HFFc6 (cell line): Measurements from ENCODE around the gene PELI2. TPM values are rescaled to one million over a fixed set of nuclear protein-coding genes. Genes with fewer than 3 reads are reported as not detected.
A peak's percentile ranks its signal among the peaks of the same experiment; 100 is the strongest.

Experiments
- DNase-seq: peaks from one replicate; pipeline ENCODE4 v3.0.0-alpha.2; 2018
- H3K27ac Mint-ChIP-seq: 2 replicates; pipeline ENCODE4 v1.8.0; 2020; ENCODE audit warnings: mild to moderate bottlenecking, mixed read lengths
- H3K27me3 Mint-ChIP-seq: 2 replicates; pipeline ENCODE4 v1.8.0; 2021; ENCODE audit warnings: mild to moderate bottlenecking, moderate library complexity, mixed read lengths; ENCODE audit not compliant: insufficient read depth
- H3K36me3 Mint-ChIP-seq: 2 replicates; pipeline ENCODE4 v1.8.0; 2021; ENCODE audit warnings: low read depth, mixed read lengths
- H3K4me1 Mint-ChIP-seq: 2 replicates; pipeline ENCODE4 v1.8.0; 2020; ENCODE audit warnings: low read depth, mixed read lengths
- H3K4me3 Mint-ChIP-seq: 2 replicates; pipeline ENCODE4 v1.8.0; 2020; ENCODE audit warnings: mild to moderate bottlenecking, moderate library complexity, mixed read lengths
- H3K9me3 Mint-ChIP-seq: 2 replicates; pipeline ENCODE4 v1.8.0; 2020; ENCODE audit warnings: mild to moderate bottlenecking, mixed read lengths
- total RNA-seq, 6 experiments: library from RNA; stranded (reverse); fragmentation: NEBNext Ultra II Directional; extraction: Animal tissue kit (Norgen Biotek cat#: 25700); gene quantifications; 2 replicates in 1 of 6; 3 replicates in 5 of 6; pipeline ENCODE4 v1.2.3, GENCODE V29; 2021
- TF ChIP-seq, protein P1 (sequence below): fragments of 200-600 bp; sonication (generic); IDR thresholded peaks from 2 replicates; pipeline ENCODE4 v1.5.0; 2021; ENCODE audit warnings: antibody characterized with exemption, mild to moderate bottlenecking

Gene PELI2
- total RNA-seq, 6 experiments from 2014 or later, result 0.69 to 5.9 (median 4.6) TPM

DNA sequence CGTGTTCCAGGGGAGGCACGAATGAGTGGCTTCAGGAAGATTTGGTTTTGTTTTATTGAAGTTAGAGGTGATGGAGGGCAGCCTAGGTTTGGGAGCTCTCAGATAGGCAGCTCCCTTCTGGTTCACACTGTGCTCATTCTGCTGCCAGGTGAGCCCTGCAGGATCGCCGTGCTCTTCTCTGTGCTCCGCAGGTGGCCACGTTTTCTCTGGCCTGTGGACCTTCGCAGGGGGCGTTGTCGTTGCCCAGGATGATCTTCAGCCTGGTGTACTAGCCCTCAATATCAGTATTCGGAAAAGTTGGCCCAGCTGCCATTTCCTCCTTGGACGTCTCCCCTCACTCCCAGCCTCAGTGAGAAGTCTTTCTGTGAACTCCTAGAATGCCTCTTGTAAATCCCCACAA lies 69.5 kb downstream of the PELI2 start:
- TF ChIP-seq, protein P1, sequence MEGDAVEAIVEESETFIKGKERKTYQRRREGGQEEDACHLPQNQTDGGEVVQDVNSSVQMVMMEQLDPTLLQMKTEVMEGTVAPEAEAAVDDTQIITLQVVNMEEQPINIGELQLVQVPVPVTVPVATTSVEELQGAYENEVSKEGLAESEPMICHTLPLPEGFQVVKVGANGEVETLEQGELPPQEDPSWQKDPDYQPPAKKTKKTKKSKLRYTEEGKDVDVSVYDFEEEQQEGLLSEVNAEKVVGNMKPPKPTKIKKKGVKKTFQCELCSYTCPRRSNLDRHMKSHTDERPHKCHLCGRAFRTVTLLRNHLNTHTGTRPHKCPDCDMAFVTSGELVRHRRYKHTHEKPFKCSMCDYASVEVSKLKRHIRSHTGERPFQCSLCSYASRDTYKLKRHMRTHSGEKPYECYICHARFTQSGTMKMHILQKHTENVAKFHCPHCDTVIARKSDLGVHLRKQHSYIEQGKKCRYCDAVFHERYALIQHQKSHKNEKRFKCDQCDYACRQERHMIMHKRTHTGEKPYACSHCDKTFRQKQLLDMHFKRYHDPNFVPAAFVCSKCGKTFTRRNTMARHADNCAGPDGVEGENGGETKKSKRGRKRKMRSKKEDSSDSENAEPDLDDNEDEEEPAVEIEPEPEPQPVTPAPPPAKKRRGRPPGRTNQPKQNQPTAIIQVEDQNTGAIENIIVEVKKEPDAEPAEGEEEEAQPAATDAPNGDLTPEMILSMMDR, result no peak
- H3K9me3 Mint-ChIP-seq, result no peaks in the 10 kb centered on the region
- no peaks in the 10 kb centered on the region for H3K27me3 Mint-ChIP-seq
- no peaks in the 10 kb centered on the region for H3K36me3 Mint-ChIP-seq
- H3K27ac Mint-ChIP-seq, result no peak overlapping the region
- H3K4me3 Mint-ChIP-seq, result no peak overlapping the region
- H3K4me1 Mint-ChIP-seq, result peaks cover 11% of the 10 kb centered on the region
- no peak for DNase-seq

DNA sequence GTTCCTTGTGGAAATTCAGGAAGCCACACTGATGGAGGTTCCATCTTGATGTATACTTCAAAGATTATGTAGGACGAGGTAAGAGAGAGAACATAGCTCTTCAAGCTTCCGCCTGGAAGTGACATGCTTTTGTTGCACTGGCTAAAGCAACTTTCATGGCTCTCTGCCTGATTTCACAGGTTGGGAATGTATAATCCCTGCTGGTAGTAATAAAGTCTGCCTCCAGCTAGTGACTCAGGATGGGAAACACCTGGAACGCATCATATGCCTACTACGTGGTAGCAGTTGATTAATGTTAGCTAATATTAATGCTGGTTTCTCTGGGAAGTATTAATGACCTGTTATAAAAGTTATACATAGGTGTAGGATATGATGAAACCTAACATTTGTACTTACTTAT lies 71.1 kb downstream of the PELI2 start:
- Mint-ChIP-seq H3K27ac (no peak overlapping the region), H3K36me3 (no peaks in the 10 kb centered on the region), H3K9me3 (no peaks in the 10 kb centered on the region), H3K4me1 (peaks cover 27% of the 10 kb centered on the region), H3K4me3 (no peak overlapping the region), H3K27me3 (no peaks in the 10 kb centered on the region)
- DNase-seq, result peak; percentile 62
- TF ChIP-seq, protein P1, result no peak

DNA sequence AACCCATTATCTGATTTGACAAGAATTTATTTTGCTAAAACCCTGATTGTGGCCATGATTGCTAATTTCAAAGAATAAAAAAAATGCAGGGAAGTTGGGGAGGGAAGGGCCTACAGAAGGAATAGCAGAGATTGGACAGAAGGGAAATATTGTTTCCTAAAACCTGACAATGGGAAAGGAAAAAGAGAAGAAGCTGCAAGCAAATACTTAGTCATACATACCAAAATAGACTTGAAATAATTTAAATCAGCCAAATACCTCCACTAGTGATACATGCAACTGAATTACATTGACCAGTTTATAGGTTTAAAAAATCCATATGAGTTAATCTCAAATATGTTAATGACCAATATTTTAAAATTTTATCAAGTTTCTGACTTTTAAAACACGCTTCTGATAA lies 75.1 kb downstream of the PELI2 start:
- TF ChIP-seq, protein P1, result no peak
- H3K4me1 Mint-ChIP-seq, result peaks cover 29% of the 10 kb centered on the region
- no peaks in the 10 kb centered on the region for H3K27me3 Mint-ChIP-seq
- H3K36me3 Mint-ChIP-seq, result no peaks in the 10 kb centered on the region
- DNase-seq, result no peak
- H3K27ac Mint-ChIP-seq, result peak overlapping the region; percentile 21; the same call in 1 of the 2 replicates
- H3K9me3 Mint-ChIP-seq, result no peaks in the 10 kb centered on the region
- H3K4me3 Mint-ChIP-seq, result no peak overlapping the region

DNA sequence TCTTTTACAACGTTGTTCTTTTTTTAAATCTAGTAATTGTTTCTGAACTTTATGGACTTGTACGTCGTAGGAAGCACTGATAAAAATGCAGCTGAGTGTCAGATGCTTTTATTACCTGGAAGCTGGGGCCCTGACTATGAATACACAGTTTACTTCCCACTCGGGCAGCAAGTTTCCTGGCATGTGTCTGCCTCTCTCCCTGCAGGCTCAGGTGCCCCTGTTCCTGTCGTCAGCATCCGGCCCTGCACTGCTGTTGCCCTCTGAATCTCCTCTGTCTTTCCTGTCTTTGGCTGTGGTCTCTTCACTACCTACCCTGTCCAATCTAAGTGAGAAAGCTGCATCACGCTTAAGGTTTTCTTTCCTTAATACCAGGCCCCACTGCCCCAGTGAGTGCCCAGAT lies 75.8 kb downstream of the PELI2 start:
- no peak overlapping the region for H3K27ac Mint-ChIP-seq
- TF ChIP-seq, protein P1, result no peak
- no peak for DNase-seq
- peaks cover 27% of the 10 kb centered on the region for H3K4me1 Mint-ChIP-seq
- H3K36me3 Mint-ChIP-seq, result no peaks in the 10 kb centered on the region
- no peaks in the 10 kb centered on the region for H3K27me3 Mint-ChIP-seq
- no peaks in the 10 kb centered on the region for H3K9me3 Mint-ChIP-seq
- no peak overlapping the region for H3K4me3 Mint-ChIP-seq

DNA sequence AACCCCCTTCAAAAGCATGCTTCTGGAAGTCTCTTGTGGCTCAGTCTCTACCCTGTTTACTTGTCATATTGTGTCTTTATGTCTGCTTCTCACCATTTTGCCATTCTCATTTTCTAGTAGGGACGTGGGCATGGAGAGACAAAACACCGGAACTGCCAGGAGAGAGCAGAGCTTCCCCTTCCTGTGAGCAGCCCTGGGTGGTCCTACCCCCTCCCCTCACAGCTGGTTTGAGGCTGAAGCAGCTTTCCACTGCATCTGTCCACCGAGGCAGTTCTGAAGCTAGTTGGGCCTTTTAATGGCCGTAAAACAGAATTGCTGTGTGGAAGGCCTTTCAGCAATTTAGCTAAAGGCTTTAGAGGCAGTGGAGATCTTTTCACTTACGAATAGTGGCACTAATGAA lies 77.0 kb downstream of the PELI2 start:
- Mint-ChIP-seq H3K36me3 (no peaks in the 10 kb centered on the region), H3K27ac (no peak overlapping the region), H3K4me3 (no peak overlapping the region), H3K27me3 (no peaks in the 10 kb centered on the region), H3K9me3 (no peaks in the 10 kb centered on the region), H3K4me1 (peaks cover 19% of the 10 kb centered on the region)
- TF ChIP-seq, protein P1, result no peak
- no peak for DNase-seq

DNA sequence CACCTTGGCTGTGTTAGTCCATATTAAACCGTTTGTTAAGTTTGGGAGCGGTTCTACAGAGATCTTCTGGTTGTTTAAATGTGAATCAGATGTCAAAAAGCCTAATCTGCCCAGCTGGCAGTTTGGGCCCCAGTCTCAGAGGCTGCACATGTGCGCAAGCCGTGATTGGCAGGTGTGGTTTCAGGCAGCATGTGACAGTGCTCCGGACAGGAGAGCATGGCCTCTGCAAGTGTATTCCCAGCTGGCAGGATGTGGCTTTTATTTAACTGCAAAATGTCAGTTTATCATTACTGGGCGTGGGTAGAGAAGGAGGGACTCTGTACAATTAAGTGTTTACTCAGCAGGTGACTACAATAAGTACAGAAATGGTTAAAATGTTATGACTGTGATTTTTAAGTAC lies 77.5 kb downstream of the PELI2 start:
- peak overlapping the region; percentile 22 for H3K4me3 Mint-ChIP-seq
- H3K4me1 Mint-ChIP-seq, result peaks cover 19% of the 10 kb centered on the region
- peak; percentile 9 for DNase-seq
- TF ChIP-seq, protein P1, result no peak
- H3K36me3 Mint-ChIP-seq, result no peaks in the 10 kb centered on the region
- peak overlapping the region; percentile 39 for H3K27ac Mint-ChIP-seq
- no peaks in the 10 kb centered on the region for H3K9me3 Mint-ChIP-seq
- H3K27me3 Mint-ChIP-seq, result no peaks in the 10 kb centered on the region
